ENCODE measurements around the gene PTPRD. TPM values are rescaled to one million over a fixed set of nuclear protein-coding genes. Genes with fewer than 3 reads are reported as not detected.

The PTPRD gene
- total RNA-seq, 1 donor from 2014 or later: 5.7 TPM

DNA sequence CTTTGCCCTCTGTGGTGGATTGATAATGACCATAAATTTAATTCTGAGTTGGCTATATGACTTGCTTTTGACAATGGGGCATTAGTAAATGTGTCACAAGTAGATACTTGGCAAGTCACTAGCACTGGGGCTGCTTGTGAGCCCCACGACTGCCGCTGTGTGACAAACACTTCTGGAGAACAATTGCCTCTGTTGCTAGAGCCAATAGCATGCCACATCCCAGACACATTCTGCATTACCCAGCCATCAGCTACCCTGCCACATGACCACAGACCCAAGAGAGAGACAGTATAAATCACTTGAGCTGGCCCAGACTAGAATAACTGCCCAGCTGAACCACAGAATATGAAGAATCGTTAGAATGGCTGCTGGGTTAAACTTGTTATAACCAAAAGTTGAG lies 2060.1 kb downstream of the PTPRD start:
- no peaks in the 10 kb centered on the region for H3K9me3 Mint-ChIP-seq (ENCODE audit: low read depth)

DNA sequence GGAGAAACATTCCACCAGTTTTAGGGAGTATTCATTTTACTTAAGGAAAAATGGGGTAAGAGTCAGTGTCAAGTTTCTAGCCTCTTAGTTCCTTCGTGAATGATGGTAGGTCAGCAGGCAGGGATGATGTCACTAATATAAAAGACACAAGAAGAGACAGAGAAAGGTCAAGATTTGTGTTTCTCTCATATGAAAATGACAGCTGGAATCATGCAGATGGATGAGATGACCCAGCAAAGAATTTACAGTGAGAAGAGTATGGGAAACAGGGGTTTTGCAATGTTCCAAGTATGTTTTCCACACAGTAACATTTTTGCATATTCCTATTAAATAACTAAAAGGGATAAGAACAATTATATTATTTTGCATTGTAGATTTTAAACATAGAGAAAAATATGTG lies 2063.6 kb downstream of the PTPRD start:
- Mint-ChIP-seq H3K4me1 (ENCODE audit: low read depth) (no peaks in the 10 kb centered on the region), H3K9me3 (ENCODE audit: low read depth) (no peaks in the 10 kb centered on the region), H3K27me3 (ENCODE audit: low read depth) (peaks cover 2% of the 10 kb centered on the region), H3K4me3 (ENCODE audit: unreplicated experiment) (no peak overlapping the region), H3K36me3 (ENCODE audit: low read depth) (peaks cover 1% of the 10 kb centered on the region), H3K27ac (ENCODE audit: unreplicated experiment) (no peak overlapping the region)
- no peak for DNase-seq (ENCODE audit: low spot score)
- TF ChIP-seq, protein P1, sequence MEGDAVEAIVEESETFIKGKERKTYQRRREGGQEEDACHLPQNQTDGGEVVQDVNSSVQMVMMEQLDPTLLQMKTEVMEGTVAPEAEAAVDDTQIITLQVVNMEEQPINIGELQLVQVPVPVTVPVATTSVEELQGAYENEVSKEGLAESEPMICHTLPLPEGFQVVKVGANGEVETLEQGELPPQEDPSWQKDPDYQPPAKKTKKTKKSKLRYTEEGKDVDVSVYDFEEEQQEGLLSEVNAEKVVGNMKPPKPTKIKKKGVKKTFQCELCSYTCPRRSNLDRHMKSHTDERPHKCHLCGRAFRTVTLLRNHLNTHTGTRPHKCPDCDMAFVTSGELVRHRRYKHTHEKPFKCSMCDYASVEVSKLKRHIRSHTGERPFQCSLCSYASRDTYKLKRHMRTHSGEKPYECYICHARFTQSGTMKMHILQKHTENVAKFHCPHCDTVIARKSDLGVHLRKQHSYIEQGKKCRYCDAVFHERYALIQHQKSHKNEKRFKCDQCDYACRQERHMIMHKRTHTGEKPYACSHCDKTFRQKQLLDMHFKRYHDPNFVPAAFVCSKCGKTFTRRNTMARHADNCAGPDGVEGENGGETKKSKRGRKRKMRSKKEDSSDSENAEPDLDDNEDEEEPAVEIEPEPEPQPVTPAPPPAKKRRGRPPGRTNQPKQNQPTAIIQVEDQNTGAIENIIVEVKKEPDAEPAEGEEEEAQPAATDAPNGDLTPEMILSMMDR (IDR thresholded peaks at IDR 0.05): no peak

More for the DNA sequence above, 2060.1 kb downstream of the PTPRD start:
- TF ChIP-seq, protein P1 (IDR thresholded peaks at IDR 0.05): no peak
- Mint-ChIP-seq H3K27me3 (ENCODE audit: low read depth) (peaks cover 2% of the 10 kb centered on the region), H3K36me3 (ENCODE audit: low read depth) (peaks cover 1% of the 10 kb centered on the region), H3K27ac (ENCODE audit: unreplicated experiment) (no peak overlapping the region), H3K4me1 (ENCODE audit: low read depth) (peaks cover 6% of the 10 kb centered on the region), H3K4me3 (ENCODE audit: unreplicated experiment) (no peak overlapping the region)
- no peak for DNase-seq (ENCODE audit: low spot score)

DNA sequence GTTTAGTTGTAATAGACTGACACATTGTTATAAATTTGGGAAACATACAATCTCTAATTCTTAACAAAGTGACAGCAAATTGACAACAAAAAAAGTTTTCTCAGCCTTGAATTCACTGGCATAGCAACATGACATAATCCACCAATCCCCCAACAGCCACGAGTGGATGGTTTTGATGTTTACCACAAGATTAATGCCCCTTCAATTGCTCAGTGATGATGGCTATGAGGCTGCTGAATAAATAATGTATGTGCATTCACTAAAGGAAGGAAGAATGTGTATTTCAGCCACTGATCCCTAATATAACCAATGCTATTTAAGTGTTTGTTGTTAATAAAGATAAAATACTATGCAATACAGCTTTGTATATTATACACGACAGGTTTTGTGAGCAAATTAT lies 2069.6 kb downstream of the PTPRD start:
- H3K4me1 Mint-ChIP-seq (ENCODE audit: low read depth): no peaks in the 10 kb centered on the region
- H3K27ac Mint-ChIP-seq (ENCODE audit: unreplicated experiment): no peak overlapping the region
- H3K4me3 Mint-ChIP-seq (ENCODE audit: unreplicated experiment): no peak overlapping the region
- no peaks in the 10 kb centered on the region for H3K27me3 Mint-ChIP-seq (ENCODE audit: low read depth)
- no peaks in the 10 kb centered on the region for H3K9me3 Mint-ChIP-seq (ENCODE audit: low read depth)
- no peaks in the 10 kb centered on the region for H3K36me3 Mint-ChIP-seq (ENCODE audit: low read depth)
- no peak for DNase-seq (ENCODE audit: low spot score)
- TF ChIP-seq, protein P1 (IDR thresholded peaks at IDR 0.05): no peak

GRCh38 chr9:8542537-8542936 lies 2070.3 kb downstream of the PTPRD start:
- Mint-ChIP-seq H3K27ac (ENCODE audit: unreplicated experiment) (no peak overlapping the region), H3K9me3 (ENCODE audit: low read depth) (no peaks in the 10 kb centered on the region), H3K27me3 (ENCODE audit: low read depth) (no peaks in the 10 kb centered on the region), H3K4me3 (ENCODE audit: unreplicated experiment) (no peak overlapping the region), H3K36me3 (ENCODE audit: low read depth) (no peaks in the 10 kb centered on the region), H3K4me1 (ENCODE audit: low read depth) (no peaks in the 10 kb centered on the region)
- TF ChIP-seq, protein P1 (IDR thresholded peaks at IDR 0.05): no peak
- DNase-seq (ENCODE audit: low spot score): no peak

GRCh38 chr9:8539681-8540197 lies 2073.1 kb downstream of the PTPRD start:
- Mint-ChIP-seq H3K27me3 (ENCODE audit: low read depth) (no peaks in the 10 kb centered on the region), H3K27ac (ENCODE audit: unreplicated experiment) (no peak overlapping the region), H3K4me1 (ENCODE audit: low read depth) (no peaks in the 10 kb centered on the region), H3K36me3 (ENCODE audit: low read depth) (no peaks in the 10 kb centered on the region), H3K4me3 (ENCODE audit: unreplicated experiment) (no peak overlapping the region), H3K9me3 (ENCODE audit: low read depth) (no peaks in the 10 kb centered on the region)
- no peak for DNase-seq (ENCODE audit: low spot score)
- TF ChIP-seq, protein P1 (IDR thresholded peaks at IDR 0.05): no peak

All from chondrocyte (in vitro differentiated cells).